NCI-H2227 (cell line): ENCODE results near the gene PXDN.

ENCODE experiments used
- DNase-seq: peaks from one replicate; lab custom pipeline; 2025; ENCODE audit not compliant: unreplicated experiment; lab: John Stamatoyannopoulos, UW

PXDN gene

DNA sequence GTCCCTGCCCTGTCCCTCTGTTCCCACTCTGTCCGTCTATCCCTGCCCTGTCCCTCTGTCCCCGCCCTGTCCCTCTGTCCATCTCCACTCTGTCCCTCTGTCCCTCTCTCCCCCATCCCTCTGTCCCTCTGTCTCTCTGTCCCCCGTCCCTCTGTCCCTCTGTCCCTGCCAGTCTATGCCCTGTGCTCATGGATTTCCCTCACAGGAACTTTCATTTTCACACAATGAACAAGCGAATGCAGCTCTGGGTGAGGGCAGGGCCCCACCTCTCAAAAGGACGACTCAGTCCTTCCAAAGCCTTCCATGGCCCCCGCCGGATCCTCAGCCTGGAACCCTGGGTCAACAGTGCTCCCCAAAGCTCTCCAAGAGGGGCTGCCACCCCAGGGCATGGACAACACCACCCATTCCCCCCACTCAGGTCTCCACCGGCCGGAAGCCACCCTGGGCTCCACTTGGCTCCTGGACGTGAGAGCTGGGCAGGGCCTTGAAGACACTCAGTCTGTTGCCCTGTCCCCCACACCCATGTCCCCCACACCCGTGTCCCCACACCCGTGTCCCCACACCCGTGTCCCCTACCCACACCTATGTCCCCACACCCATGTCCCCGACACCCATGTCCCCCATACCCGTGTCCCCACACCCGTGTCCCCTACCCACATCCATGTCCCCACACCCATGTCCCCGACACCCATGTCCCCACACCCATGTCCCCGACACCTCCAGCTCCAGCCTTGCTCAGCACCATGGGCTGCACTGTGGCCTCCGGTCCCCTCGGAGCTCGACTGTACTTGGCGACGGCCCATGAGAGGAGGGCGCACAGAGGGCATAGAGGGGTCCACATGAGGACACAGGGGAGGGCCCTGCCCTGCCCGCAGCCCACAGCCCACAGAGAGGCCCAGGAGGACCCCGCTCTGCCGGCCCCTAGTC, 156.0 kb downstream of the PXDN start:
- no peak for DNase-seq

GRCh38 chr2:1586923-1587840, 157.1 kb downstream of the PXDN start:
- DNase-seq = no peak

- DNase-seq = no peak
Measured at GRCh38 chr2:1586251-1586922, 157.9 kb downstream of the PXDN start.

GRCh38 chr2:1585635-1586034, 158.7 kb downstream of the PXDN start:
- DNase-seq = no peak

- no peak for DNase-seq
Measured at GRCh38 chr2:1584691-1585485, 159.4 kb downstream of the PXDN start.

DNA sequence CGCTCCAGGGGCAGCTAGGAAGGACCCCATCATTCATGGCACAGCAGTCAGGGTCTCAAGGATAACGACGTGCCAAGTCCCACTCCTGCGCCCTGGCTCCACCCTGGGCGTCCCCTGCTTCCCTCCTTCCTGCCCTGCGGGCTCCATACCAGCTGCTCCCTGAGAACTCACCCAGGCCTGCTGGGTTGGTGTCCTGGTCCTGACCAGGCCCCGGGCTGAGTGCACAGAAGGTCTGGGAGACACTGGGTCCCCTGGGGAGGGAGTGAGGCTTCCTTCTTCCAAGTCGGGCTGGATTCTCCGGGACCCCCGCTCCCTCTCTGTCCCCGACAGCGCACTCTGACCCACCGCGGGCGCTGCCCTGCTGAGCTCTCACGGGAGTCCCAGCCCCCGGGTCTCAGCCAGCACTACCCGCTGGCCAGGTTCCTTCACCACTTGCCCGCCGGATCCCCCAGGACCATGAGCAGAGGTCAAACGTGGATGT, 160.2 kb downstream of the PXDN start:
- no peak for DNase-seq

- DNase-seq = no peak
Measured at GRCh38 chr2:1582891-1583341, 161.4 kb downstream of the PXDN start.

DNA sequence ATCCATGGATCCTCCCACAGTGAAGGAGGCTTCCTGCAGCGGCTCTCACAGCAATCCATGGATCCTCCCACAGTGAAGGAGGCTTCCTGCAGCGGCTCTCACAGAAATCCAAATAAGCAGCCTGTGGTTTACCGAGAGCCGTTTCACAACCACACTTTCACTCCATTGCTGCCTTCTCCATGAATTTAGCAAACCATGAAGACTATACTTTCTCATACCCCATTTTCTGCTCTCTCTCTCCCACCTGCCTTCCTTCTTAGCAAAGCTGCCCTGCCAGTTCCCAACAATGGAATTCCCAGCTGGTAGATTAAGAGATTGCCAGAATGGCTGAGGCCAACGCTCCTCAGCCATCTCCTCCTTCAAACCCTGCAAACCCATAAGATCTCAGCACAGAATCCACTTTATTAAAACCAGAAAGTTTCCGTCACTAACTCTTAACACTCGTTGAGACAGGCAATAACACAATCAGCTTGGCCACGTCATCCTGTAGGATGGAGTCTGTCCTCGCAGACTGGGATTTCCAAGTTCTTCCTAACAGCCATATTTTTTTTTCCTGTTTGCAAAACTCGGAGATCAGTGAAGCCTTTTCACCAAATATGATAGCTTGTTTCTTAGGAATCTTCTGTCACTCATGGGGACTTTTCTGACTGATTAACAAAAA, 162.2 kb downstream of the PXDN start:
- no peak for DNase-seq
